ENCODE data around the gene POC1A. TPM values are rescaled to one million over a fixed set of nuclear protein-coding genes. Genes with fewer than 3 reads are reported as not detected.
"Not testable (repeated sequence)": the region's sequence is repeated elsewhere in the genome, so short reads cannot be mapped to it uniquely, and the experiment has no call there.

POC1A gene
- total RNA-seq, 2 experiments from 2014 or later: 0.22 to 0.39 TPM

DNA sequence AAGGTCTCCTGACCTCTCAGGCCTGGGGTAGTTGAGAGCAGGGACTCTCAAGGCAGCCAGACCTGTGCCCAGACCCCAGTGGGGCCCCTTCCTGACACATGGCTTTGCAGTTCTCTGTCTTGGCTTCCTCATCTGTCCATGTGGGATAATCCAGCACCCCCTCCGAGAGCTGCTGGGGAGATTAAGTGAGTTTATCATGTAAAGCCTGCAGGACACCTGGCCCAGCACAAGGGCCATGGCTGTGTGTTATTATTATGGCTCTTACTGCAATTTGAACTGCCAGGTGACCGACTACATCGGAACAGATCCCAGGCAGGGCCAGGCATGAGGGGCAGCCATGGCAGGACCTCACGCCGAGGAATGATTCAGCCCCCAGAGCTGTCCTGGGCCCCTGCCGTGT, 110.5 kb downstream of the POC1A start:
- no peaks in the 10 kb centered on the region for H3K9me3 ChIP-seq (ENCODE audit: control insufficient read depth in 1 of 2, insufficient read depth in 1 of 2, low read length in 2 of 2)
- Mint-ChIP-seq H3K27ac (peak overlapping the region; percentile 44), H3K4me3 (no peak overlapping the region), H3K27me3 (no peaks in the 10 kb centered on the region), H3K4me1 (ENCODE audit: low read depth) (peaks cover 30% of the 10 kb centered on the region), H3K9me3 (no peaks in the 10 kb centered on the region), H3K36me3 (ENCODE audit: low read depth) (peaks cover 6% of the 10 kb centered on the region)
- intact Hi-C loops (cut with DNase I, micrococcal nuclease): no loop called here
- no peak overlapping the region for H3K4me3 ChIP-seq (ENCODE audit: low read length)
- DNase-seq (no peak), ATAC-seq (ENCODE audit: poor library complexity) (no peak)
- peaks cover 51% of the 10 kb centered on the region for H3K4me1 ChIP-seq (ENCODE audit: insufficient read depth, low read length)
- TF ChIP-seq, protein P1, sequence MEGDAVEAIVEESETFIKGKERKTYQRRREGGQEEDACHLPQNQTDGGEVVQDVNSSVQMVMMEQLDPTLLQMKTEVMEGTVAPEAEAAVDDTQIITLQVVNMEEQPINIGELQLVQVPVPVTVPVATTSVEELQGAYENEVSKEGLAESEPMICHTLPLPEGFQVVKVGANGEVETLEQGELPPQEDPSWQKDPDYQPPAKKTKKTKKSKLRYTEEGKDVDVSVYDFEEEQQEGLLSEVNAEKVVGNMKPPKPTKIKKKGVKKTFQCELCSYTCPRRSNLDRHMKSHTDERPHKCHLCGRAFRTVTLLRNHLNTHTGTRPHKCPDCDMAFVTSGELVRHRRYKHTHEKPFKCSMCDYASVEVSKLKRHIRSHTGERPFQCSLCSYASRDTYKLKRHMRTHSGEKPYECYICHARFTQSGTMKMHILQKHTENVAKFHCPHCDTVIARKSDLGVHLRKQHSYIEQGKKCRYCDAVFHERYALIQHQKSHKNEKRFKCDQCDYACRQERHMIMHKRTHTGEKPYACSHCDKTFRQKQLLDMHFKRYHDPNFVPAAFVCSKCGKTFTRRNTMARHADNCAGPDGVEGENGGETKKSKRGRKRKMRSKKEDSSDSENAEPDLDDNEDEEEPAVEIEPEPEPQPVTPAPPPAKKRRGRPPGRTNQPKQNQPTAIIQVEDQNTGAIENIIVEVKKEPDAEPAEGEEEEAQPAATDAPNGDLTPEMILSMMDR (IDR thresholded peaks at IDR 0.05): no peak
- CTCF ChIA-PET: no interaction called here
- H3K27ac ChIP-seq (ENCODE audit: low read depth in 1 of 2, low read length in 2 of 2): no peak overlapping the region
- H3K27me3 ChIP-seq (ENCODE audit: control insufficient read depth in 1 of 2, insufficient read depth in 2 of 2, low read length in 2 of 2): no peaks in the 10 kb centered on the region
- peaks cover 13% of the 10 kb centered on the region for H3K36me3 ChIP-seq (ENCODE audit: insufficient read depth, low read length)
- POLR2A ChIA-PET: no interaction called here

DNA sequence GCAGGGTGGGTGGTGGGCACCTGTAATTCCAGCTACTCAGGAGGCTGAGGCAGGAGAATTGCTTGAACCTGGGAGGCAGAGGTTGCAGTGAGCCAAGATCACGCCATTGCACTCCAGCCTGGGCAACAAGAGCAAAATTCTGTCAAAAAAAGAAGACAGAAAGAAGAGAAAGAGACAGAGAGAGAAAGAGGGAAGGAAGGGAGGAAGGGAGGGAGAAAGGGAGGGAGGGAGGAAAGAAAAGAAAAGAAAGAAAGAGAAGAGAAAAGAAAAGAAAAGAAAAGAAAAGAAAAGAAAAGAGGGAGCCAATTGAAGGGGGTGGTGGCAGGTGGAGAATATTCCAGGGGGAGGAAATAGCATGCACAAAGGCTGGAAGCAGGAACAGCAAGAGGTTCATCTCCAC, 111.2 kb downstream of the POC1A start:
- CTCF ChIA-PET: interaction anchor here (0.7 kb wide), 1 partner anchor 95 kb away, joined by 3 read pairs; no protein-coding TSS in a partner anchor

DNA sequence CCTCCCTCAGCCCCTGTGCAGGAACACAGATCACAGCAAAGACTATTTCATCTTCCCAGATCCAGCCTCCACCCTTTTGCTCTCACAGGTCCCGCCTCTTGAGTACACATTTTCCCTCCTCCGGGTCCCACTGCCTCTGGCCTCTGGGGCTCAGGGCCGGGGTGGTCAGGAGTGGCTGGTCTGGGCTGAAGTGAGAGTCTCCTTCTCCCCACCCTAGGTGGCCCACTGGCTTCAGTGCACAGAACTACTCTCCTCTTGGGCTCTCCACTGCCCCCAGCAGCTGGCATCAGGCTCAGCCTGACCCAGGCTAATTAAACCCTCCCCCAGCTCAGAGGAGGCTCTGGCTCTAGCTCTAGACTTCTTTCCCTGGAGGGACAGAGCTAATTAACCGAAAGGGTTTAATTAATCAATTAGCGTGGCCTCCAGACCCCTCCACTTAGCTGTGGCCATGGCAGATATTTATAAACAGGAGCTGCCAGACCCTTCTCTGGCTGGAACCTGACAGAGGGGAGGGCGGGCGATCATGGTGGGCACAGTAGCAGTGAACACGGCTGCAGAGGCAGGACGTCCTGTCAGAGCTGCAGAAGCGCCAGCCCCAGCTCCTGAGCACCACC, 113.0 kb downstream of the POC1A start:
- no peaks in the 10 kb centered on the region for H3K27me3 ChIP-seq (ENCODE audit: control insufficient read depth in 1 of 2, insufficient read depth in 2 of 2, low read length in 2 of 2)
- H3K4me1 ChIP-seq (ENCODE audit: insufficient read depth, low read length): peaks cover 29% of the 10 kb centered on the region
- no peak overlapping the region for H3K4me3 ChIP-seq (ENCODE audit: low read length)
- Mint-ChIP-seq H3K36me3 (ENCODE audit: low read depth) (no peaks in the 10 kb centered on the region), H3K27ac (no peak overlapping the region), H3K27me3 (no peaks in the 10 kb centered on the region), H3K4me1 (ENCODE audit: low read depth) (peaks cover 18% of the 10 kb centered on the region), H3K9me3 (no peaks in the 10 kb centered on the region), H3K4me3 (no peak overlapping the region)
- no peaks in the 10 kb centered on the region for H3K9me3 ChIP-seq (ENCODE audit: control insufficient read depth in 1 of 2, insufficient read depth in 1 of 2, low read length in 2 of 2)
- TF ChIP-seq, protein P1 (IDR thresholded peaks at IDR 0.05): no peak
- no peak overlapping the region for H3K27ac ChIP-seq (ENCODE audit: low read depth in 1 of 2, low read length in 2 of 2)
- CTCF ChIA-PET: interaction anchor here (0.6 kb wide), 1 partner anchor 238 kb away, joined by 3 read pairs; no protein-coding TSS in a partner anchor
- POLR2A ChIA-PET: interaction anchor here (0.7 to 1.1 kb wide), 3 partner anchors 11 to 16 kb away, joined by 3 to 6 read pairs (median 5); no protein-coding TSS in a partner anchor
- intact Hi-C loops (cut with DNase I, micrococcal nuclease): no loop called here
- ATAC-seq (ENCODE audit: poor library complexity) (no peak), DNase-seq (no peak)
- H3K36me3 ChIP-seq (ENCODE audit: insufficient read depth, low read length): no peaks in the 10 kb centered on the region

More for the DNA sequence above, 111.2 kb downstream of the POC1A start:
- POLR2A ChIA-PET; ATAC-seq (ENCODE audit: poor library complexity); H3K4me3 Mint-ChIP-seq; DNase-seq; H3K27me3 Mint-ChIP-seq; H3K27ac Mint-ChIP-seq; H3K9me3 ChIP-seq (ENCODE audit: control insufficient read depth in 1 of 2, insufficient read depth in 1 of 2, low read length in 2 of 2); H3K27me3 ChIP-seq (ENCODE audit: control insufficient read depth in 1 of 2, insufficient read depth in 2 of 2, low read length in 2 of 2); H3K4me3 ChIP-seq (ENCODE audit: low read length); intact Hi-C loops (cut with DNase I, micrococcal nuclease); H3K27ac ChIP-seq (ENCODE audit: low read depth in 1 of 2, low read length in 2 of 2); H3K36me3 ChIP-seq (ENCODE audit: insufficient read depth, low read length); H3K36me3 Mint-ChIP-seq (ENCODE audit: low read depth); H3K9me3 Mint-ChIP-seq: not testable (repeated sequence)
- H3K4me1 Mint-ChIP-seq (ENCODE audit: low read depth): peaks cover 24% of the 10 kb centered on the region
- H3K4me1 ChIP-seq (ENCODE audit: insufficient read depth, low read length): peaks cover 44% of the 10 kb centered on the region

DNA sequence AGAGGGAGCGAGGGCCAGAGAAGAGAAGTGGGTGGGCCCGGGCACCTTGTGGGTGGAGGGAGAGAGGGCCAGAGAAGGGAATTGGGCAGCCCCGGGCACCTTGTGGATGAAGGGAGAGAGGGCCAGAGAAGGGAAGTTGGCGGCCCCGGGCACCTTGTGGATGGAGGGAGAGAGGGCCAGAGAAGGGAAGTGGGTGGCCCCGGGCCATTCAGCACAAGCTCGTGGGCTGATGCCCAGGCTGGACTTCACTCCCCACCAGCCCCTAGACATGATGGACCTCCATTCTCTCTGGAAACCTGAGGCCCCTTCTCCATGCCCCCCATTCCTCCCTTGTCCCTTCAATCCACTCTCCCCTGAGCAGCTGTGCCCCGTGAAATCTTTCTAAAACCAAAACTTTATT, 113.6 kb downstream of the POC1A start:
- intact Hi-C loops (cut with DNase I, micrococcal nuclease): no loop called here
- Mint-ChIP-seq H3K9me3 (no peaks in the 10 kb centered on the region), H3K36me3 (ENCODE audit: low read depth) (no peaks in the 10 kb centered on the region), H3K4me1 (ENCODE audit: low read depth) (peaks cover 14% of the 10 kb centered on the region), H3K27me3 (no peaks in the 10 kb centered on the region), H3K4me3 (no peak overlapping the region), H3K27ac (no peak overlapping the region)
- Histone ChIP-seq H3K36me3 (ENCODE audit: insufficient read depth, low read length) (no peaks in the 10 kb centered on the region), H3K4me3 (ENCODE audit: low read length) (no peak overlapping the region), H3K27ac (ENCODE audit: low read depth in 1 of 2, low read length in 2 of 2) (no peak overlapping the region), H3K27me3 (ENCODE audit: control insufficient read depth in 1 of 2, insufficient read depth in 2 of 2, low read length in 2 of 2) (no peaks in the 10 kb centered on the region), H3K4me1 (ENCODE audit: insufficient read depth, low read length) (peaks cover 23% of the 10 kb centered on the region), H3K9me3 (ENCODE audit: control insufficient read depth in 1 of 2, insufficient read depth in 1 of 2, low read length in 2 of 2) (no peaks in the 10 kb centered on the region)
- ATAC-seq (ENCODE audit: poor library complexity) (no peak), DNase-seq (no peak)
- TF ChIP-seq, protein P1 (IDR thresholded peaks at IDR 0.05): no peak
- CTCF ChIA-PET: no interaction called here
- POLR2A ChIA-PET: interaction anchor here (0.7 to 1.0 kb wide), 2 partner anchors 12 to 17 kb away, joined by 3 to 5 read pairs; no protein-coding TSS in a partner anchor

Data from CD4-positive, alpha-beta T cell (primary cell).